Upper lobe of right lung (tissue), 1 donor: ENCODE results near the gene MAPKAP1. TPM values are rescaled to one million over a fixed set of nuclear protein-coding genes. Genes with fewer than 3 reads are reported as not detected.
A peak's percentile ranks its signal among the peaks of the same experiment; 100 is the strongest.

Source experiments
- ATAC-seq: fragments of 200-7000 bp; cut with Tn5 transposase; one replicate; pipeline ENCODE4 v1.9.1; 2020; ENCODE audit warnings: mild to moderate bottlenecking, moderate library complexity
- DNase-seq: peaks from one replicate; pipeline ENCODE4 v3.0.0-alpha.2; 2020
- H3K27ac ChIP-seq: fragments of 200-600 bp; one replicate; pipeline ENCODE4 v1.8.0; 2022
- H3K27me3 ChIP-seq: fragments of 200-600 bp; one replicate; pipeline ENCODE4 v1.8.0; 2022; ENCODE audit warnings: mild to moderate bottlenecking
- H3K36me3 ChIP-seq: fragments of 200-600 bp; one replicate; pipeline ENCODE4 v1.8.0; 2022
- H3K4me1 ChIP-seq: fragments of 200-600 bp; one replicate; pipeline ENCODE4 v1.8.0; 2022
- H3K4me3 ChIP-seq: fragments of 200-600 bp; one replicate; pipeline ENCODE4 v1.8.0; 2022; ENCODE audit warnings: mild to moderate bottlenecking
- H3K9me3 ChIP-seq: fragments of 200-600 bp; one replicate; pipeline ENCODE4 v1.8.0; 2022
- CTCF ChIP-seq: fragments of 200-600 bp; IDR thresholded peaks from one replicate; pipeline ENCODE4 v1.8.0; 2022; ENCODE audit warnings: antibody characterized with exemption
- intact Hi-C: fragments of 100-400 bp; cut with DNase I; formaldehyde crosslinking; loops from one replicate; pipeline ENCODE4 v1.11.0; 2022
- total RNA-seq: library from RNA; stranded (reverse); fragmentation: NEBNext Ultra II Directional; extraction: Animal tissue kit (Norgen Biotek cat#: 25700); gene quantifications from one replicate; pipeline ENCODE4 v1.2.1, GENCODE V29; 2021
- donor health status: DM: no; HTN: yes; CAD: no; lungs with severe emphysema.

MAPKAP1 gene
- total RNA-seq, 1 donor from 2014 or later = 76.8 TPM

GRCh38 chr9:125523681-125524080, 183.3 kb downstream of the MAPKAP1 start:
- ATAC-seq = no peak
- Histone ChIP-seq H3K36me3 (no peaks in the 10 kb centered on the region), H3K27ac (no peak overlapping the region), H3K9me3 (no peaks in the 10 kb centered on the region), H3K4me1 (peaks cover 29% of the 10 kb centered on the region), H3K27me3 (no peaks in the 10 kb centered on the region), H3K4me3 (no peak overlapping the region)
- DNase-seq = no peak
- TF ChIP-seq CTCF = no peak
- intact Hi-C loops = no loop called here

GRCh38 chr9:125522328-125522725, 184.7 kb downstream of the MAPKAP1 start:
- intact Hi-C loops = no loop called here
- TF ChIP-seq CTCF = no peak
- Histone ChIP-seq H3K4me1 (peaks cover 29% of the 10 kb centered on the region), H3K4me3 (no peak overlapping the region), H3K27me3 (no peaks in the 10 kb centered on the region), H3K36me3 (no peaks in the 10 kb centered on the region), H3K27ac (no peak overlapping the region), H3K9me3 (no peaks in the 10 kb centered on the region)
- ATAC-seq (peak; percentile 74), DNase-seq (no peak)

GRCh38 chr9:125521462-125522327, 185.3 kb downstream of the MAPKAP1 start:
- peaks cover 29% of the 10 kb centered on the region for H3K4me1 ChIP-seq
- no peak overlapping the region for H3K27ac ChIP-seq
- intact Hi-C loops = no loop called here

GRCh38 chr9:125519734-125520133, 187.3 kb downstream of the MAPKAP1 start:
- intact Hi-C loops = no loop called here
- TF ChIP-seq CTCF = no peak
- no peak for ATAC-seq

More at GRCh38 chr9:125521462-125522327, 185.3 kb downstream of the MAPKAP1 start:
- H3K9me3 ChIP-seq = no peaks in the 10 kb centered on the region
- ATAC-seq (peak; percentile 58), DNase-seq (no peak)
- no peak overlapping the region for H3K4me3 ChIP-seq
- no peaks in the 10 kb centered on the region for H3K27me3 ChIP-seq
- no peaks in the 10 kb centered on the region for H3K36me3 ChIP-seq
- TF ChIP-seq CTCF = no peak

GRCh38 chr9:125517577-125517976, 189.4 kb downstream of the MAPKAP1 start:
- H3K27ac ChIP-seq = no peak overlapping the region
- no peak overlapping the region for H3K4me3 ChIP-seq
- intact Hi-C loops = no loop called here
- no peak for TF ChIP-seq CTCF
- H3K27me3 ChIP-seq = no peaks in the 10 kb centered on the region
- H3K4me1 ChIP-seq = peaks cover 27% of the 10 kb centered on the region
- H3K9me3 ChIP-seq = no peaks in the 10 kb centered on the region
- DNase-seq (no peak), ATAC-seq (no peak)
- no peaks in the 10 kb centered on the region for H3K36me3 ChIP-seq

More at GRCh38 chr9:125519734-125520133, 187.3 kb downstream of the MAPKAP1 start:
- no peak overlapping the region for H3K4me3 ChIP-seq
- H3K27ac ChIP-seq = no peak overlapping the region
- no peaks in the 10 kb centered on the region for H3K36me3 ChIP-seq
- DNase-seq = no peak
- H3K9me3 ChIP-seq = no peaks in the 10 kb centered on the region
- no peaks in the 10 kb centered on the region for H3K27me3 ChIP-seq
- peaks cover 23% of the 10 kb centered on the region for H3K4me1 ChIP-seq
